Measurements from ENCODE around the gene IGFBPL1.
"Not testable (repeated sequence)": the region's sequence is repeated elsewhere in the genome, so short reads cannot be mapped to it uniquely, and the experiment has no call there.

Gene IGFBPL1

GRCh38 chr9:38423973-38424843 is at the start of gene IGFBPL1:
TSS of gene IGFBPL1 (minus strand) at chr9:38424454. CDS start at chr9:38424424, 30 bp downstream.
- DNase-seq = no peak

- DNase-seq = not testable (repeated sequence)
These were observed 48.5 kb upstream of the IGFBPL1 start for GRCh38 chr9:38472583-38473249.

- no peak for DNase-seq
These were observed 43.1 kb upstream of the IGFBPL1 start for GRCh38 chr9:38467404-38467803.

- DNase-seq = no peak
These were observed 29.6 kb upstream of the IGFBPL1 start for GRCh38 chr9:38453835-38454234.

- DNase-seq = no peak
These were observed 26.9 kb upstream of the IGFBPL1 start for GRCh38 chr9:38451162-38451561.

GRCh38 chr9:38447703-38448102 is 23.4 kb upstream of the IGFBPL1 start:
- no peak for DNase-seq

GRCh38 chr9:38445154-38446043 is 21.1 kb upstream of the IGFBPL1 start:
- no peak for DNase-seq

- DNase-seq = no peak
These were observed 19.3 kb upstream of the IGFBPL1 start for GRCh38 chr9:38443597-38443996.

GRCh38 chr9:38443181-38443580 is 18.9 kb upstream of the IGFBPL1 start:
- no peak for DNase-seq

- DNase-seq = no peak
These were observed 18.3 kb upstream of the IGFBPL1 start for GRCh38 chr9:38442473-38443096.

GRCh38 chr9:38441347-38442085 is 17.3 kb upstream of the IGFBPL1 start:
- DNase-seq = no peak

- no peak for DNase-seq
These were observed 16.3 kb upstream of the IGFBPL1 start for GRCh38 chr9:38440516-38440915.

GRCh38 chr9:38439916-38440301 is 15.7 kb upstream of the IGFBPL1 start:
- no peak for DNase-seq

GRCh38 chr9:38439291-38439915 is 15.1 kb upstream of the IGFBPL1 start:
- no peak for DNase-seq

- DNase-seq = no peak
These were observed 13.1 kb upstream of the IGFBPL1 start for GRCh38 chr9:38437193-38437823.

- DNase-seq = no peak
These were observed 12.5 kb upstream of the IGFBPL1 start for GRCh38 chr9:38436708-38437107.

GRCh38 chr9:38435521-38435920 is 11.3 kb upstream of the IGFBPL1 start:
- no peak for DNase-seq

GRCh38 chr9:38434853-38435252 is 10.6 kb upstream of the IGFBPL1 start:
- no peak for DNase-seq

GRCh38 chr9:38434365-38434764 is 10.1 kb upstream of the IGFBPL1 start:
- DNase-seq = no peak

- DNase-seq = no peak
These were observed 8.8 kb upstream of the IGFBPL1 start for GRCh38 chr9:38432922-38433510.

- DNase-seq = no peak
These were observed 6.9 kb upstream of the IGFBPL1 start for GRCh38 chr9:38431116-38431515.
